ENCODE results near the gene CDCA3.
"Not testable (repeated sequence)": the region's sequence is repeated elsewhere in the genome, so short reads cannot be mapped to it uniquely, and the experiment has no call there.

CDCA3 gene

GRCh38 chr12:6869049-6870021 is 18.2 kb upstream of the CDCA3 start:
- TF ChIP-seq CTCF (IDR thresholded peaks at IDR 0.05; ENCODE audit: insufficient read depth, low read depth, low read length, missing control alignments), result peak; percentile 90
- DNase-seq (ENCODE audit: low read depth), result peak; percentile 85
- peak overlapping the region; percentile 97 for H3K4me3 ChIP-seq (ENCODE audit: low read depth, low read length)

- peak overlapping the region; percentile 97 for H3K4me3 ChIP-seq (ENCODE audit: low read depth, low read length)
- DNase-seq (ENCODE audit: low read depth), result no peak
- no peak for TF ChIP-seq CTCF (IDR thresholded peaks at IDR 0.05; ENCODE audit: insufficient read depth, low read depth, low read length, missing control alignments)
Observed at GRCh38 chr12:6868211-6869048, 17.3 kb upstream of the CDCA3 start.

GRCh38 chr12:6867413-6868210 is 16.5 kb upstream of the CDCA3 start, which contains the start of gene TPI1:
Gene TPI1 (plus strand): TSS chr12:6867531. CDS start chr12:6867567, 36 bp downstream.
- TF ChIP-seq CTCF (IDR thresholded peaks at IDR 0.05; ENCODE audit: insufficient read depth, low read depth, low read length, missing control alignments), result no peak
- peak; percentile 92 for DNase-seq (ENCODE audit: low read depth)
- H3K4me3 ChIP-seq (ENCODE audit: low read depth, low read length), result peak within 1 kb of the TSS; percentile 97

GRCh38 chr12:6866920-6867412 is 15.9 kb upstream of the CDCA3 start:
- H3K4me3 ChIP-seq (ENCODE audit: low read depth, low read length), result peak overlapping the region; percentile 97
- TF ChIP-seq CTCF (IDR thresholded peaks at IDR 0.05; ENCODE audit: insufficient read depth, low read depth, low read length, missing control alignments), result no peak
- DNase-seq (ENCODE audit: low read depth), result no peak

GRCh38 chr12:6866163-6866919 is 15.3 kb upstream of the CDCA3 start:
- H3K4me3 ChIP-seq (ENCODE audit: low read depth, low read length), result no peak overlapping the region
- TF ChIP-seq CTCF (IDR thresholded peaks at IDR 0.05; ENCODE audit: insufficient read depth, low read depth, low read length, missing control alignments), result no peak
- no peak for DNase-seq (ENCODE audit: low read depth)

GRCh38 chr12:6865307-6865706 is 14.2 kb upstream of the CDCA3 start:
- DNase-seq (ENCODE audit: low read depth); H3K4me3 ChIP-seq (ENCODE audit: low read depth, low read length): not testable (repeated sequence)

Data from GM12865 (cell line).